ENCODE measurements around the gene SHE.

The SHE gene

DNA sequence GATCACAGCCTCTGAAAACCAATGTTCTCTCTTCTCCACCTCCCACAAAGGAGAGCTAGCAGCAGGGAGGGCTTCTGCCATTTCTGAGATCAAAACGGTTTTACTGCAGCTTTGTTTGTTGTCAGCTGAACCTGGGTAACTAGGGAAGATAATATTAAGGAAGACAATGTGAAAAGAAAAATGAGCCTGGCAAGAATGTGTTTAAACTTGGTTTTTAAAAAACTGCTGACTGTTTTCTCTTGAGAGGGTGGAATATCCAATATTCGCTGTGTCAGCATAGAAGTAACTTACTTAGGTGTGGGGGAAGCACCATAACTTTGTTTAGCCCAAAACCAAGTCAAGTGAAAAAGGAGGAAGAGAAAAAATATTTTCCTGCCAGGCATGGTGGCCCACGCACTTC, 36.0 kb downstream of the SHE start:
- TF ChIP-seq NFIC (IDR thresholded peaks at IDR 0.05), result no peak
- no peak for TF ChIP-seq TCF12 (IDR thresholded peaks at IDR 0.05; ENCODE audit: low read depth)
- no peak for TF ChIP-seq EGR1 (IDR thresholded peaks at IDR 0.05)
- TF ChIP-seq ZBTB7A (IDR thresholded peaks at IDR 0.05; ENCODE audit: low read depth), result no peak
- no peak for TF ChIP-seq FOXM1 (IDR thresholded peaks at IDR 0.05; ENCODE audit: borderline replicate concordance, low read depth)
- no peak for TF ChIP-seq TEAD4 (IDR thresholded peaks at IDR 0.05)
- no peak for TF ChIP-seq CREB1 (IDR thresholded peaks at IDR 0.05; ENCODE audit: low read depth)
- no peak for TF ChIP-seq CEBPB (IDR thresholded peaks at IDR 0.05)
- TF ChIP-seq RAD21 (IDR thresholded peaks at IDR 0.05; ENCODE audit: low read depth), result no peak
- TF ChIP-seq, protein P1, sequence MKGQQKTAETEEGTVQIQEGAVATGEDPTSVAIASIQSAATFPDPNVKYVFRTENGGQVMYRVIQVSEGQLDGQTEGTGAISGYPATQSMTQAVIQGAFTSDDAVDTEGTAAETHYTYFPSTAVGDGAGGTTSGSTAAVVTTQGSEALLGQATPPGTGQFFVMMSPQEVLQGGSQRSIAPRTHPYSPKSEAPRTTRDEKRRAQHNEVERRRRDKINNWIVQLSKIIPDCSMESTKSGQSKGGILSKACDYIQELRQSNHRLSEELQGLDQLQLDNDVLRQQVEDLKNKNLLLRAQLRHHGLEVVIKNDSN (IDR thresholded peaks at IDR 0.05), result no peak

DNA sequence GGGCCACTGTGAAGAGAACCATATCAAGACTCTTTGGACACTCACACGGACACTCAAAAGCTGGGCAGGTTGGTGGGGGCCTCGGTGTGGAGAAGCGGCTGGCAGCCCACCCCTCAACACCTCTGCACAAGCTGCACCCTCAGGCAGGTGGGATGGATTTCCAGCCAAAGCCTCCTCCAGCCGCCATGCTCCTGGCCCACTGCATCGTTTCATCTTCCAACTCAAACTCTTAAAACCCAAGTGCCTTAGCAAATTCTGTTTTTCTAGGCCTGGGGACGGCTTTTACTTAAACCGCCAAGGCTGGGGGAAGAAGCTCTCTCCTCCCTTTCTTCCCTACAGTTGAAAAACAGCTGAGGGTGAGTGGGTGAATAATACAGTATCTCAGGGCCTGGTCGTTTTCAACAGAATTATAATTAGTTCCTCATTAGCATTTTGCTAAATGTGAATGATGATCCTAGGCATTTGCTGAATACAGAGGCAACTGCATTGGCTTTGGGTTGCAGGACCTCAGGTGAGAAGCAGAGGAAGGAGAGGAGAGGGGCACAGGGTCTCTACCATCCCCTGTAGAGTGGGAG, 36.5 kb downstream of the SHE start:
- TF ChIP-seq CEBPB (IDR thresholded peaks at IDR 0.05) (no peak), NFIC (IDR thresholded peaks at IDR 0.05) (no peak), EGR1 (IDR thresholded peaks at IDR 0.05) (no peak)
- TF ChIP-seq, protein P2, sequence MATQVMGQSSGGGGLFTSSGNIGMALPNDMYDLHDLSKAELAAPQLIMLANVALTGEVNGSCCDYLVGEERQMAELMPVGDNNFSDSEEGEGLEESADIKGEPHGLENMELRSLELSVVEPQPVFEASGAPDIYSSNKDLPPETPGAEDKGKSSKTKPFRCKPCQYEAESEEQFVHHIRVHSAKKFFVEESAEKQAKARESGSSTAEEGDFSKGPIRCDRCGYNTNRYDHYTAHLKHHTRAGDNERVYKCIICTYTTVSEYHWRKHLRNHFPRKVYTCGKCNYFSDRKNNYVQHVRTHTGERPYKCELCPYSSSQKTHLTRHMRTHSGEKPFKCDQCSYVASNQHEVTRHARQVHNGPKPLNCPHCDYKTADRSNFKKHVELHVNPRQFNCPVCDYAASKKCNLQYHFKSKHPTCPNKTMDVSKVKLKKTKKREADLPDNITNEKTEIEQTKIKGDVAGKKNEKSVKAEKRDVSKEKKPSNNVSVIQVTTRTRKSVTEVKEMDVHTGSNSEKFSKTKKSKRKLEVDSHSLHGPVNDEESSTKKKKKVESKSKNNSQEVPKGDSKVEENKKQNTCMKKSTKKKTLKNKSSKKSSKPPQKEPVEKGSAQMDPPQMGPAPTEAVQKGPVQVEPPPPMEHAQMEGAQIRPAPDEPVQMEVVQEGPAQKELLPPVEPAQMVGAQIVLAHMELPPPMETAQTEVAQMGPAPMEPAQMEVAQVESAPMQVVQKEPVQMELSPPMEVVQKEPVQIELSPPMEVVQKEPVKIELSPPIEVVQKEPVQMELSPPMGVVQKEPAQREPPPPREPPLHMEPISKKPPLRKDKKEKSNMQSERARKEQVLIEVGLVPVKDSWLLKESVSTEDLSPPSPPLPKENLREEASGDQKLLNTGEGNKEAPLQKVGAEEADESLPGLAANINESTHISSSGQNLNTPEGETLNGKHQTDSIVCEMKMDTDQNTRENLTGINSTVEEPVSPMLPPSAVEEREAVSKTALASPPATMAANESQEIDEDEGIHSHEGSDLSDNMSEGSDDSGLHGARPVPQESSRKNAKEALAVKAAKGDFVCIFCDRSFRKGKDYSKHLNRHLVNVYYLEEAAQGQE (IDR thresholded peaks at IDR 0.05; ENCODE audit: low read depth), result no peak

DNA sequence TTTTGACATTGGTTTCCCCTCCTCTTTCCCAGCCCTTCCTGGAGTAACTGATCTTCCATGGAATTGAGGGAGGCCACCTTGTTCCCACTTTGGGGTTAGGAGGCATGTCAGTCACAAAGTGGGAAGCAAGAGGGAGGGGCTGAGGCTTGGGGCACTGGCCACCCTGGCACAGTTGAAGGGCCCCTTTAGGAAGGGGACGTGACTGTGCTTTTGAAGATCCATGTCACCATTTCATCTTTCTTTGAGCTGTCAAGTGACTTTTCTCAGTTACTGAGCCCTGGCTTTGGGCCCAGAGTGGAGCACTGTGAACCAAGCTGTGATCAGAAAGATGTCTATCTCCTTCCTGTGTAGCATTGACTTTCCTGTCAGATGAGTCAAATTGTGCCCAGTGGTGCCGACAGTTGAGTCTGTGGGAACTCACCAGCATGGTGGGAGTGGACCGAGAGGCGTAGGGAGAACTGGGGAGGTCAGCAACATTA, 38.7 kb downstream of the SHE start:
- TF ChIP-seq, protein P1 (IDR thresholded peaks at IDR 0.05), result no peak
- TF ChIP-seq, protein P3, sequence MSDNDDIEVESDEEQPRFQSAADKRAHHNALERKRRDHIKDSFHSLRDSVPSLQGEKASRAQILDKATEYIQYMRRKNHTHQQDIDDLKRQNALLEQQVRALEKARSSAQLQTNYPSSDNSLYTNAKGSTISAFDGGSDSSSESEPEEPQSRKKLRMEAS (IDR thresholded peaks at IDR 0.05), result 0 out of 2 replicates have a peak, but pooled peaks have one; percentile 19

DNA sequence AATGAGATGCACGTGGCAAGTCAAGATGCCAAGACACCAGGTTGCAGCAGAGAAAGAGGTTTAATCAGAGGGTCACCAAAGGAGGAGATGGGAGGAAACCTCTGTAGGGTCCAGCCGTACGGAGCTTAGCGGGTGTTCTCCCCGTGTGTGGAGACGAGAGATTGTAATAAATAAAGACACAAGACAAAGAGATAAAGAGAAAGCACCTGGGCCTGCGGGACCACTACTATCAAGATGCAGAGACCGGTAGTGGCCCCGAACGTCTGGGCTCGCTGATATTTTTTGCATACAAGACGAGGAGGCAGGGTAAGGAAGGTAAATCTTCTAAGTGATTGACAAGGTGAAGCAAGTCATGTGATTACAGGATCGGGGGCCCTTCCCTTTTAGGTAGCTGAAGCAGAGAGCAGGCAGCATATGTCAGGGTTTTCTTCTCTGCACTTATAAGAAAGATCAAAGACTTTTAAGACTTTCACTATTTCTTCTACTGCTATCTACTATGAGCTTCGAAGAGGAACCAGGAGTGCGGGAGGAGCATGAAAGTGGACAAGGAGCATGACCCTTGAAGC, 41.4 kb downstream of the SHE start:
- TF ChIP-seq TCF12 (IDR thresholded peaks at IDR 0.05; ENCODE audit: low read depth) (no peak), YY1 (IDR thresholded peaks at IDR 0.05; ENCODE audit: low read depth) (no peak), NFIC (IDR thresholded peaks at IDR 0.05) (no peak), TEAD4 (IDR thresholded peaks at IDR 0.05) (no peak), CREB1 (IDR thresholded peaks at IDR 0.05; ENCODE audit: low read depth) (no peak), RAD21 (IDR thresholded peaks at IDR 0.05; ENCODE audit: low read depth) (no peak)

DNA sequence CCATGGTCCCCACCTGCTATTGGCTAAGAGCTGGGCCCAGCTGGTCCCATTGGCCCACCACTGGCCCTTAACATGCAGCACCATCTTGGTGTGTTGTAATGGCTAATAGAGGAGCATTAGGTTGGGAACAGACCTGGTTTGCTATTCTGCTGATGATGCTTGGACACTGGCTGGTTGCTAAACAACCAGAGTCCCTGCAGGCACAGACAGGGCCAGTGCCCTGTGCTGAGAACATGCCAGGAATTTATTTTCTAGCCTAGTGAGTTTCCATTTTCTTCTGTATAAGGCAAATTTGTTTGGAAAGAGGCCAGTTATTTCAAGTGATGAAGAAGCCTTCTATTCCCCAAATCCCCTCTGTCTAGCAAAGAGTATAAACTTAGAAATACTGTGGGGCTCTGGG, 43.1 kb downstream of the SHE start:
- TF ChIP-seq CEBPB (IDR thresholded peaks at IDR 0.05) (no peak), EP300 (IDR thresholded peaks at IDR 0.05; ENCODE audit: borderline replicate concordance) (no peak), YY1 (IDR thresholded peaks at IDR 0.05; ENCODE audit: low read depth) (no peak), ZBTB7A (IDR thresholded peaks at IDR 0.05; ENCODE audit: low read depth) (no peak), EGR1 (IDR thresholded peaks at IDR 0.05) (no peak), TEAD4 (IDR thresholded peaks at IDR 0.05) (no peak), CREB1 (IDR thresholded peaks at IDR 0.05; ENCODE audit: low read depth) (no peak), FOXM1 (IDR thresholded peaks at IDR 0.05; ENCODE audit: borderline replicate concordance, low read depth) (no peak), TCF12 (IDR thresholded peaks at IDR 0.05; ENCODE audit: low read depth) (no peak), NFIC (IDR thresholded peaks at IDR 0.05) (no peak), TAF1 (IDR thresholded peaks at IDR 0.05; ENCODE audit: low read depth) (no peak), RAD21 (IDR thresholded peaks at IDR 0.05; ENCODE audit: low read depth) (no peak)
- TF ChIP-seq, protein P1 (IDR thresholded peaks at IDR 0.05), result no peak
- TF ChIP-seq, protein P3 (IDR thresholded peaks at IDR 0.05), result no peak
- TF ChIP-seq, protein P2 (IDR thresholded peaks at IDR 0.05; ENCODE audit: low read depth), result no peak

DNA sequence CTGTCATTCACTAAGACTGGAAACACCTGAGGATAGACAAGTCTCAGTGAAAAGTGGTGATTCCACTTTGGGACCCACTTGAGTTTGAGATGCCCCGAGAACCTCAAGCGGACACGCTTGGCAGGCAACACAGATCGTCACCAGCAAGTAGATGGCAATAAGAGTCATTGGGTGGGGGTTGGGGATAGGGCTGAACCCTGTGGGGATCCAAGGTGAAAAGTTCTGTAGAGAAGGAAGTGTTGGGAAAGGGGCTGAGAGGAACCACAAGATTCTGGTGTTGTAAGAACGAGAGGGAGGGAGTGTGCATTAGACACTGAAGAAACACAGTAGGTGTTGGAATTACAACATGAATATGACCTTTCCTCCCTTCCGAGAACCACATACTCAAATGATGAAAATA, 45.6 kb downstream of the SHE start:
- TF ChIP-seq CREB1 (IDR thresholded peaks at IDR 0.05; ENCODE audit: low read depth) (no peak), YY1 (IDR thresholded peaks at IDR 0.05; ENCODE audit: low read depth) (no peak), TCF12 (IDR thresholded peaks at IDR 0.05; ENCODE audit: low read depth) (no peak), EGR1 (IDR thresholded peaks at IDR 0.05) (no peak), NFIC (IDR thresholded peaks at IDR 0.05) (no peak), ZBTB7A (IDR thresholded peaks at IDR 0.05; ENCODE audit: low read depth) (no peak), TAF1 (IDR thresholded peaks at IDR 0.05; ENCODE audit: low read depth) (no peak), TEAD4 (IDR thresholded peaks at IDR 0.05) (no peak)
- TF ChIP-seq, protein P3 (IDR thresholded peaks at IDR 0.05), result no peak

All from Ishikawa (cell line).